LHCN-M2 (cell line): ENCODE data around the gene POC1A. TPM values are rescaled to one million over a fixed set of nuclear protein-coding genes. Genes with fewer than 3 reads are reported as not detected.

Experiments
- DNase-seq: peaks from one replicate; pipeline ENCODE4 v3.0.0-alpha.2; 2012; ENCODE audit warnings: low read depth
- total RNA-seq: library from RNA; depleted of rRNA; stranded (reverse); fragments of >200 nt; gene quantifications from 2 replicates; pipeline ENCODE4 v1.2.3, GENCODE V29; 2014

POC1A gene
- total RNA-seq, 1 experiment from 2014 or later, result 18.9 TPM

DNA sequence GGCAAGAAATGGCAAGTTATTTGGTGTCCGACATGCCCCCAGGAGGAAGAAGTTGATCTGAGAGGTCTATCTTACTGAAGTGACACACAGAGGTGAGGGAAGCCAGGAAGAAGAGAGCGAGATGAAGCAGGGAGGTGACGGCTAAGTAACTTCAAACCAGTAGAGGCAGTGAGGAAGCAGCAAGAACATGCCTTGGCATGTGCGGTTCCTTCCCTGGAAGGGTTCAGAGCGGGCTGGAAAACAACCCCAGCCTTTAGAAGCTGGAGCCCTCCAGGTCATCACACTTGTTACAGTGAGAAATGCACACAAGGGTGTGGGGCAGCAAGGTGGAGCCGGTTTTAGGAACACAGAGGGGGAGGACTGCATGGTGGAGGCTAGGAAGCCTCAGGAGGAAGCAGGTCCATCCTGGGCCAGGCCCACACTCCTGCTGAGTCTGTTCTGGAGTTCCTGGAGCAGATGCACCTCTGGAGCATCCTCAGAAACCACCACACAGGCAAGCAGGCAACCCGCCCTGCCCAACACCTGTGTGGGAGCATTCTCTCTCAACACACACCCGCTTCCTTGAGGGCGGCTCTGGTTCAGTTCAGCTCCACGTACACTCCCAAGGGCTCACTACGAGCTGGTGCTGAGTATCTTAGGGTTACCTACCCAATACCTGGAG lies 47.1 kb downstream of the POC1A start:
- DNase-seq, result no peak

DNA sequence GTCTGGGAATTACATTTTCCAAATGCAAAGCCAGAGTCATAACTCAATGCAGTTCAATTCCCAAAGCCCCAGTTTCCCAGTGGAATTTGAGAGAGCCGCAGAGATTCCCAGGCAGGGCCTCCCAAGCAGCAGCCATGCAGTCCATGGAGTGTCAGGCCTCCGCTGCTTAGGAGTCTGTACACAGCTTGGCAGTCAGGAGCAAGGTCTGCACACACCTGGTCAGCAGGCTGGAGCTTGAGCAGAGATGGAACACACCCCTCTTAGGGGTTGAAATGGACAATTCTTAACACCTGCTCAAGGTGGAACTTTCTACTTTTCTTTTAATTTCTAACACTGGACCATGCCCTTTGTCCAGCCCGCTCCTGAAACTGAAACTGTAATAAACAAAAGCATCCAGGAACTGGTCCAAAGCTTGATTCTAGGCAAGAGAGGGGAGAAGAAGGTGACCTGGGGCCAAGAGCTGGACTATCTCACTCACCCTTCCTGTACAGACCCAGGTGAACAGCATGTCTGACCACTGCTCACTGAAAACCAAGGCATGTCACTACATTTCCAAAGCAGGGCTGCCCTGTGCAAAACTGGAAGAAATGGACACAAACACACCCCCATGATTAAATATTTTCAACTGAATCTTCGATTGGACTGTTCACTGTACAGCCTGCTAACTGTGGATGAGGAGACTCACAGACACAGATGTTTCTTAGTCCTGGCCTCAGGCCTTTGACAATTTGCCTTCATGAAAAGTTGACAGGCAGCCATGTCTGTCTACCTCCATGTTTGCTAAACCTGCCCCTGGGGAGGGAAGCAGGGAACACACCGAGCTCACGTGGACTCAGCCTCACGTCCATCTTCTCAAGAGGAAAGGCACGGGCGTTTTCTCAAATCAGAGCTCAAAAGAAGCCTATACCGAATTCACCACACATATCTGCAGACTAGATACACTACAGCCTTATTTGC lies 49.3 kb downstream of the POC1A start:
- no peak for DNase-seq

DNA sequence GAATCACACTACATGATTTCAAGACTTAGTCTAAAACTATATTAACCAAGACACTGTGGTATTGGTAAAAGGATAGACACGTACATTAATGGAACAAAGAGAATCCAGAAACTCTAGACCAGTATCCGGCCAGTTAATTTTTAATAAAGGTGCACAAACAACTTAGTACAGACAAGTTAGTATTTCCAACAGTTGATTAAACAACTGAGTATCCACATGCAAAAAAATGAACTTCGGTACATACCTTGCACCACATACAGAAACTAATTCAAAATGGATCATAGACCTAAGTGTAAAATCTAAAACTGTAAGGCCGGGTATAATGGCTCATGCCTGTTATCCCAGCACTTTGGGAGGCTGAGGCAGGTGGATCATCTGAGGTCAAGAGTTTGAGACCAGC lies 51.3 kb downstream of the POC1A start:
- DNase-seq, result no peak

DNA sequence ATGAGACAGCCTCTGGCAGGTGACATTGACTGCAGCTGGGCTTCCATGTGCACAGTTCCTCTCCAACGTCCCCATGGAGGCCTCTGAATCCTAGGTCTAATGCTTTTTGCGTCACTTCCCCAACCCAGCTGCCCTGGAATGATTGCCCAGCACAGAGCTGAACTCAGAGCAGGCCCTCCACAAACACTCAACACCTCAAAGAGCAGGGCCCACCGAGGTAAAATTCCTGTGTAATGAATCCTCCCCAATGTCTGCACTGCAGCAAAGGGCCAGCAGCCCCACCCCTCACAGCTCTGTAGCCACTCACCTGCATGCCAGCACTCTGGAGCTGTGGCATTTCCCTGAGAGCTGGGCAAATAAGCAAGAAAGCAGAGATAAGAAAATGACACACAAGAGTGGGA lies 55.2 kb downstream of the POC1A start:
- no peak for DNase-seq

DNA sequence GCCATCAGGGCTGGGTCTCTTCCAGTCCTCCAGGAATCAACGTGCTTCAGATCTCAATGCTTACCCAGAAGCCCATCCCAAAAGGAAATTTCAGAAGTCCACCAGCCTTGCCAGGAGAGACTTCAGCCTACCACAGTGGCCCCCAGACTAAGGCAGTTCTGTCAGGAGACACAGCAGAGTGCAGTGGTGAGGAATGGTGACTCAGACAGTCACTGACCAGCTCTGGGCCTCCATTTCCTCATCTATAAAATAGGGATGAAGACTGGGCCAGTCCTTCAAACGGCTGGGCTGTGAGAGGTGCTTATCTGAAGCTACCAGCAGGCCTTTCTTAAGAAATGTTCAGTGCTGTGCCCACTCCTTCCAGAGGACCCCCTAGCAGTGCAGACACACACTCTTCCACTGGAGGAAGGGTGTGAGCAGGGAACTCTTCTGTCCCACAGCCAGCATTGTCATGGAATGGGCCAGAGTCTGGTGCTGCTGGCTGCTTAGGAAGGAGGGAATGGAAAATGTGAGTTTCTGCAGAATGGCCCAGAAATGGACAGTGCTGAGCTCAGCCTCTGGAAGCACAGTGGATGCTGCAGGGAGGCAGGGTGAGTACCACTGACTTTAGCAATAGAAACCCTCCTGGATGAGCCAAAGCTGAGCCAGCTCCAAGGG lies 56.2 kb downstream of the POC1A start:
- no peak for DNase-seq

DNA sequence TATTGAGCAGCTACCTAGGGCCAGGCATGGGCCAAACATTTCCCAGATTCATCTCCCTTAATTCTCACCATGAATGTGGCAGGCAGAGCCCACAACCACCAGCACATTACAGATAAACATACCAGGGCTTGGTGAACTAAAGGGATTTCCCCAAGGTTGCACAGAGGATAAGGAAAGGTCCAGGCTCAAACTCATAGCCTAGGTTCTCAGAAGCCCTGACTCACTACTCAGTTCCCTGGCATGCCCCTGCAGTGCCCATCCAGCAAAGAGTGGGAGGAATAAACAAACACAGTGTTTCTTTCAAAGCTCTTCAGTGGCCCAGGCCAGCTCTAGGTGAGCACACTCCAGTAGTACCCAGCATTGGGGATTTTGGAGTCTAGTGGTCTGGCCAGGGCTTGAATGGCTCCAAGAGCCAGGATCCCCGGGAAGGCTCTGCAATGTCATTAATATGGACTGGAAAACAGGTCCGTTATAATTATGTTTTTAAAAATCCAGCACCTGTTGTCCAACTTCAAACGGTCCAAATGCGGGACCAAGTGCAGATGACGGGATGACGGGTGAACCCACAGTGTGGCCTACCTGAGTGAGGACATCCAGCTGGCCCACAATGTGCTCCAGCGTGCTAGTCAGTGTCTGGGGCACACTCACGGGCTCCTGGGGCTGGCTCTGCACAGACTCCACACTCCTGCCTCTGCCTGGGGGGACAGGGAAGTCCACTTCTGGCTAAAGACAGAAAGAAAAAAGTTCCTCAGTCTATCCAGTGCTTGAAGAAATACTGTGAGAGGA lies 58.0 kb downstream of the POC1A start:
- DNase-seq, result no peak

DNA sequence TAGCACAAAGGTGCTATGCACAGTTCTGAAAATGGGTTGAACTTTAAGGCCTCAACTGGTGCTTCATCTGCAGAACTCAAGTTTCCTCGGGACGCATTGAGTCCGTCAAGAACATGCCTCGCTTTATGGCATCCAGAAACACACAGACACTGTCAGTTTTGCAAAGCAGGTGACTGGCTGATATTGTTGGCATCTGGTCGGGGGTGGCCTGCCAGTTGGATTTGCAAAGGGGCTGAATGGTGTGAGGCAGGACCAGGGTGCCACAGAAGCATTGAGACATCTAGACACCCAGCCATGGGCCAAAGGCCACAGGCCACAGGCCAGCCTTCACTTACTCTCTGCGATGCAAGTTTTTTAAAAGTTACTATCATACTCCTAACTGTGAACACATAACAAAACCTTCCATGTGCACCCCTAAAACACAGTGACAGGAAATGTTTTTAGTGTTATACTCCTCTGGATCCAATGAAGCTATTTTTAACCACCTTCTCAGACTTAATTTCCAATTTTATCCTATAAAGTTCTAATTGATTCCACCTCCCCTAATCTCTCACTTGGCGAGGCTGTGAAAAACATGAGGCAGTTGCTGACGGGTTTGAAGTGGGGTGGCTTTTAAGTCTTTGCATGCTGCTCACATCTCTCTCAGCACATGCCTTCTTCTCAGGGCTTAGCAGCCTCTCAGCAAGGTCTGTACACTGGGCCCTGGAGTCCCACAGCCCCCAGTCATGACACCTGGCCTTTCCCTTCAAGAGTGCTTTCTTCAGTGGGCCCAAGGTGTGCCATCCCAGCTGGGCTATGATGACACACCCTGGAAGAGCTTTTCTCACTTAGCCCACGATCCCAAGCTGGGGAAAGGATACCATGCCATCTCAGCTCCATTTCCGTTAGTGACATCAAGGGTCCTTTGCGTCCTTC lies 59.4 kb downstream of the POC1A start:
- no peak for DNase-seq

DNA sequence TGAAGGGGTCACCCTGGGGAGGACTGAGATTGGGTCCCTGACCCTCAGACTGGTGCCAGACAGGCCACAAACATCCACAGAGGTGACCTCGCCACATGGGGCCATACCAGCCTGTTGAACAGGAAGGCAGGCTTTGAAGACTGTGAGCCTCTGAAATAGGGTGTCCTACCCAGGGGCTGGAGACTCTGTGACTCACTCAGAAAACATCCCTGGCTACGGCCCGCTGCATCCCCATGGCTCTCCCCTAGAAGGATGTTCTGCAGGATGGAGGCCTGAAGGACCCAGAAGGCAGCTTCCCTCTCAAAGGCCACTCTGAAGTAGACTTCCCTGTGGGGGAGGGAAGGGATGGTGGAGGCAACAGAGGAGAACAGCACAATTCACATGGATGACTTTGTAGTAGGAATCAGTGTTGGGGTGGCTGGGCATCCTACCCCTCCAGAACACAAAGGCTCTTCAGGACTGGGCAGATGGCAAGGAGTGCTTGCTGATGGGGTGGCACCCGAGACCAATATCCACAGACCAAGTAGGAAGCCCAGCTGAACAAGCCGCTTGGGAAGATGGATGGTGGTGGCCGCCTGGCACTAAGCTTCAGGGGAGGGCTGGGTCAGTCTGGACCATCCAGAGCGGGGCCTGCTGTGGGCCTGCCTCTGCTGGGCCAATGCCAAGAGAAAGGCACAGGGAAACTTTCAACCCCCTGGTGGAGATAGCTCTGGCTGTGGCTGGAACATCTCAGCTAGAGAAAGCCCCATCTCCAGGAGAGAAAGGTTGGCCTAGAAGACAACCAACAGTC lies 60.3 kb downstream of the POC1A start:
- peak; percentile 77 for DNase-seq

DNA sequence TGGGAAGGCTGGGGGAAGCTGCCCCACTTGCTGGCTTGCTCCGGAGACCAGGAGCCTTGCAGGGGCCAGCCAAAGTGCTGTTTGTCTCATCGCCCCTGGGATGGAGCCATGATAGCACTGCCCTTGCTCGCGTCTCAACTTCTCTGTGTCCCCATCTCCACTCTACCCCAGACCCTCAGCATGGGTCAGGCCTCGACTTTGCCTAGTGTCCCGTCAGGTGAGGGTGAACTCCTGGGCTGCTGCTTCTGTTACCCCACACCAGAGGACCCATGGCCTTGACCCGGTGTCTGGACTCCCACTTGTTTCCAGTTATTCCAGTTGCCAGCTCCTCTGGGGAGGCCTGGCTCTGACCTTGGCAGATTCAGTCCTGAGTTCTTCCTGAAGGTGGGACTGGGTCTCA lies 61.3 kb downstream of the POC1A start:
- no peak for DNase-seq

DNA sequence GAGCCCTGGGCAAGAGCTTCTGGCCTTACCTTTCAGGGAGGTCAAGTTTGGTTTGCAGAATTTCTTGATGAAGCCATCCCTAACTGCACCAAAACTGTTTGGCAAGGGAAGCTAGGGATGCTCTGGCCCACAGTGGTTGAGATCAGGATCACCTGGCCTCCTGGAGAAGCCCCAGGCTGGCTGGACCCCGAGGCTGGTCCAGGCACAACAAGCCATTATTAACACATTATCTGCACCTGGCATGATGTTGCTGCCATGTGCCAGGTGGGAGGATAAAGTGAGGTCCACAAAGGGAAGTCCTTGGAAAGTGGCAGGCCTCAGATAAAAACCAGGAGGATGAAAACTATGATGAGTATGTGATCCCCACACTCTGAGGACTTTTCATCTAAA lies 62.0 kb downstream of the POC1A start:
- DNase-seq, result no peak

DNA sequence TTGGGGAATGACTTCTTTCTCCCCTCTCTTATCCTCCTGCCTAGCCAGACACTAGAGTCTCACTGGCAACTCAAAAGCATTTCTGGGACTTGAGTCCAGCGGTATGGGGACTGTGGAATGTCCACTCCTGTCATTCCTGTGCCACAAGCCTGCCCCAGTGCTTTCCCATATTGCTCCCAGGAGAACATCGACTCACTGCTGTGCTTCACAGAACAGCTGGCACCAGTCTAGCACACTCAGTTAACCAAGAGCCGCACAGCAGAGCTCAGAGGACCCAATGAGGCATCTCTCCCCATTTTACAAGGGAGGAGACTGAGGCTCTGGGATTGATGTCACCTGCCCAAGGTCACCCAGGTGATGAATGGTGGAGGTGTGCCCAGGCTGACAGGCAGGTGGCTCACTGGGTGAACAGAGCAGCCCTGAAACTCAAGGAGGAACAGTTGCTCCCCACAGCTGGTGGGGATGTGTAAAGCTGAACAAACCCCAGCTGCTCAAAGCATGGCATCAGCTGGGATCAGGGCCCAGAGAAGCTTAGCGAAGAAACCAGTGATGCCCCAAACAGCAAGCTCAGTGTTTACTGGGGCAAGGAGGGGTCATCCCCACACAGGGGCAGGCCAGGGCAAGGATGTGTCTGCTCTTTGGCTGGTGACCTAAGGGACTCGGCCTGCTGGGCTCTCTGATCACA lies 62.5 kb downstream of the POC1A start:
- DNase-seq, result peak; percentile 84

DNA sequence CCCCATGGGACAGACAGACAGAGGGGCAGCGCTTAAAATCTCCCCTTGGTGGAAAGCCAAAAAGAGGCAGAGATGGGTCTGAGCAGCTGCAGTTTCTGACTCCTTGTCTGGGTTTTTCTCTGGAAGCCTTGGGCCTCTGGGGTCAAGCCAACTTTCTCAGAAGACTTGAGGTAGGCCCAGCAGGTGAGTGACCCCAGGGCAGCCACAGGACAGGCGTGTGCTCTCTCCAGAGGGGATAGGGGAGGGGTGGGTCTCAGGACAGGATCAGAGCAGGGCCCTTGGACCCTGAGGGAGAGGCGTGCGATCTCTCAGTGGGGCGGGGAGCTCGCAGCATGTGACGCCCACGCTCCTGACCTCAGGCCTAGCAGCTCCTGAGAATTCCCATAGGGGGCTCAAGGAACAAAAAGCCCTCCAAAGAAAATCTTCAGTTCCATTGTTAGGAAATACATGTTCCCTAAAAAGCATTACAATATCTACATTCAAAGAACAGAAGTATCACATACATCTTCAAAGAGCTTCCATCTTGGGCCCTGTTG lies 63.2 kb downstream of the POC1A start:
- peak; percentile 88 for DNase-seq

DNA sequence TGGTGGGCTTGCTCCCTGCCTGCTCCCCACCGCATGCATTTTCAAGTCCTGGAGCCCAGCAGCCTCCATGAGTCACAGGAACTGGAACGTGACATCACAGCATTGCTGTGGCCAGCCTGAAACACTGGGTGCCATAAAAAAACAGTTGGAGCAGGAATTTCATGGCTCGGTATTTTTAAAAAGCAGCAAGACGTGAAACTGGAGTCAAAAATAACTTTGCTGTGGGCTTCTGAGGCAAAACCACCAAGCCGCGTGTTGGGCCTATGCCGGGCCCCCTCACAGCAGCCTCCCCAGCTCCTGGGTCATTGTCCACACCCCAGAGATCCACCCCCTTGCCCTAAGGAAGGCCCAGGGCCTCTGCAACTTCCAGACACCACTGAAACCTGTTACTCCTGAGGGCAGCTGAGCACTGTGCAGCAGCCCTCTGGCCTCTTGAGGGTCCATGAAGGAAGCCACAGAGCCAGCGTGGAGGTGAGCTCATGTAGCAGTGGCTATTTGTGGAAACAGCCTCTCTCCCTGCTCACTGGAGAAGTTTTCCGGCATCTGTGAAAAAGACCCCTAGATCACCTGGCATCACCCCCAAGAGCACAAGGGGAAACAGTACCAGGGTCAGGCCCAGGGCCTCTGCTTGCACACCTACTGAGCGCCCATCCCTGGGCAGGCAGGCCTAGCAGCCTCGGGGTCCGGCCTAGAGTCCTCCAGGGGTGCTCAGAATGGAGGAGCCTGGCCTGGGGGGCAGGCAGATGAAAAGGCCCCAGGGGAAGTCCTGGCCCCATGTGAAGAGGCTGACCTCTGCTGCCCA lies 63.9 kb downstream of the POC1A start:
- DNase-seq, result peak; percentile 96

DNA sequence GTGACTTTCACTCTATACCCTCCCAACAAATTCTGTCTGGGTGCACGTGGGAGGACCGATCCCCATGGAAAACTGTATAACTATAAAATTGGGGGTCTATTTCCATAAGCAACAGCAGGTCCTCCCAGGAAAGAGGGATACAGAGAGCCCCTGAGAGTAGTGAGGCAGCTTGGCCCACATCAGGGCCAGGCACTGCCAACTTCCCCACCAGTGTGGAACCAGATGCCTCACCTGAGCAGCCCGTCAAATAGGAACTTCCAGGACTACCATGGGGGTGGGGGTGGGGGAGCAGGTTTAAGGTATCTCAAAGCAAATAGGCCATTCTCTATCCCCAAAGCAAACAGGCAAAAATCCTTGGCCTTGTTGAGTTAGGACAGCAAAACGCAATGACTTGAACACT lies 64.5 kb downstream of the POC1A start:
- DNase-seq, result no peak

DNA sequence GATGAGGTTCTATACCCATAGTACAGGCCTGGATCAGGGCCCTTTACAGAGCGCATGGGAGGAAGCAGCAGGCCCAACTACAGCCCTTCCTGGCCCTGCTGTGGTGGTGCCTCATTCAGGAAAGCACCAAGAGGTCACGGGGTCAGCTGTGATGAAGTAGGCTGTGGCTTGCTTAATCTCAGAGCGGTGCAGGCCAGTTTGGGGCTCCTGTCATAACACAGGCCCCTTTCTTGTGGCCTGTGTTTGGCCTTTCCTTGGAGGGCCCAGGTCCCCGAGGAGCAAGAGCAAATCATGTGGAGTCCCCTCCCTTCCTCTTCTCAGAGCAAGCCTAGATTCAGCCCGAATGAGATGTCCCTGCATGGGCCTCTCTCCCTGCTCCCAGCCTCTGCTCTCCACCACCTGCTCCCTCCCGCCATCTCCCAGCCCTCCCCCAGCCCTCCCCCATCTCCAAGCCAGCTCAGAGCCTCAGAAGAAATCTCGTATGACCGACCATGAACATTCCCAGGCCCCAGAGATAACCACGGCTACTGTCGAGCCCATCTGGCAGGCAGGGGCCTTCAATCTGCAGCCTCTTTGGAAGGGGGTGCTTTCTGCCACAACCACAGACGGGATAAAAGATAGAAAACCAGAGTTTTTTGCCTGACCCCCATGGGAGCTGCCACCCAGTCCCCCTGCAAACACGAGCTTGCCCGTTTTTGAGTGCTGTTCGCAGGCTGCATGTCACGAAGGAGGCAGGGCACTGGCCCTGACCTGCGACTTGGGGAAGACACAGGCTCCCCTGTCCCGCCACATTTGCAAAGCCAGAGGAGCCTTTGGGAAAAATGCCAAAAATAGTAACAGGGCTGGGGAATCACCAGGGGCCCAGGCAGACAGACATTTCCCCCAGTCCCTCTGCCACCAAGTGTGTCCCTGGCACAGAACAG lies 65.5 kb downstream of the POC1A start:
- peak; percentile 96 for DNase-seq

DNA sequence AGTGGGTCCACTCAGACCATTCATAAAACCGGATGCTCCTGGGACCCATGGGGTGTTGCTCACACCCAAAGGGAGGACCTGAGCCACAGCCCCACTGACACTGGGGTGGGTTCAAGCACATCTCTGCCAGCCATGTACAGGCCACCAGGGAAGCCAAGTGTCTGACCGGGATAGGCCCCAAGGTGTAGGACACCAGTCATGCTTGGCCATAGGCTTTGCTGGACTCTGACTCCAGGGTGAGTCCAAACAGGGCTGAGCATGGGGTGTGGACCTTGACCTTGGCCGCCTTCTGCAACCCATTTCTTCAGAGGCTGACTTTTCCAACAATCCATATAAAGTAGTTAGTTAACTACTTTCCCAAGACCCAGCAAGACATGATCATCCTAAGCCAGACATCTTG lies 66.5 kb downstream of the POC1A start:
- no peak for DNase-seq
